Neutrophil (primary cell): Measurements from ENCODE around the gene DSN1.

Source experiments
- H3K27ac ChIP-seq: fragments of 200-600 bp; sonication (generic); 2 replicates; pipeline ENCODE4 v1.5.1; 2016; ENCODE audit warnings: mild to moderate bottlenecking, moderate library complexity
- H3K27me3 ChIP-seq: fragments of 200-600 bp; sonication (generic); 2 replicates; pipeline ENCODE4 v1.6.0; 2016; ENCODE audit warnings: mild to moderate bottlenecking
- H3K36me3 ChIP-seq: fragments of 200-600 bp; sonication (generic); 2 replicates; pipeline ENCODE4 v1.5.1; 2017
- H3K4me1 ChIP-seq, 2 experiments: fragments of 200-600 bp in 1 of 2; sonication (generic) in 1 of 2; 1 replicate in 1 of 2; 2 replicates in 1 of 2; pipeline versions ENCODE4 v1.5.1 to v1.6.1; 2013 to 2016; ENCODE audit warnings: low read depth in 1 of 2, low read length in 1 of 2, mild to moderate bottlenecking in 1 of 2, moderate library complexity in 1 of 2; ENCODE audit not compliant: control insufficient read depth in 1 of 2, insufficient read depth in 1 of 2
- H3K4me3 ChIP-seq, 2 experiments: fragments of 200-600 bp in 1 of 2; sonication (generic) in 1 of 2; 1 replicate in 1 of 2; 2 replicates in 1 of 2; pipeline ENCODE4 v1.5.1; 2013 to 2016; ENCODE audit warnings: low read depth in 1 of 2, low read length in 1 of 2, mild to moderate bottlenecking in 1 of 2, moderate library complexity in 1 of 2
- H3K9me3 ChIP-seq: fragments of 200-600 bp; sonication (generic); 2 replicates; pipeline ENCODE4 v1.5.1; 2016
- CTCF ChIP-seq: fragments of 200-600 bp; sonication (generic); IDR thresholded peaks from 2 replicates; pipeline ENCODE4 v1.5.1; 2016; ENCODE audit warnings: antibody characterized with exemption

DSN1 gene

GRCh38 chr20:36794116-36794474 lies 20.5 kb upstream of the DSN1 start:
- no peaks in the 10 kb centered on the region for H3K4me1 ChIP-seq
- no peaks in the 10 kb centered on the region for H3K36me3 ChIP-seq
- no peaks in the 10 kb centered on the region for H3K27me3 ChIP-seq
- H3K9me3 ChIP-seq = no peaks in the 10 kb centered on the region
- no peak overlapping the region for H3K27ac ChIP-seq
- H3K4me3 ChIP-seq = no peak overlapping the region
- TF ChIP-seq CTCF = no peak

GRCh38 chr20:36793294-36794115 lies 19.9 kb upstream of the DSN1 start:
- Histone ChIP-seq H3K27me3 (no peaks in the 10 kb centered on the region), H3K27ac (no peak overlapping the region), H3K9me3 (no peaks in the 10 kb centered on the region), H3K36me3 (no peaks in the 10 kb centered on the region), H3K4me3 (no peak overlapping the region), H3K4me1 (no peaks in the 10 kb centered on the region)
- TF ChIP-seq CTCF = no peak

- Histone ChIP-seq H3K4me1 (no peaks in the 10 kb centered on the region), H3K27me3 (no peaks in the 10 kb centered on the region), H3K36me3 (no peaks in the 10 kb centered on the region), H3K27ac (no peak overlapping the region), H3K4me3 (no peak overlapping the region), H3K9me3 (no peaks in the 10 kb centered on the region)
- no peak for TF ChIP-seq CTCF
Measured at GRCh38 chr20:36792422-36792821, 18.9 kb upstream of the DSN1 start.

- no peak for TF ChIP-seq CTCF
Measured at GRCh38 chr20:36791862-36792261, 18.3 kb upstream of the DSN1 start.

GRCh38 chr20:36786663-36787062 lies 13.1 kb upstream of the DSN1 start:
- H3K4me3 ChIP-seq = no peak overlapping the region
- H3K9me3 ChIP-seq = no peaks in the 10 kb centered on the region
- H3K27me3 ChIP-seq = no peaks in the 10 kb centered on the region
- H3K27ac ChIP-seq = no peak overlapping the region
- H3K36me3 ChIP-seq = no peaks in the 10 kb centered on the region
- no peak for TF ChIP-seq CTCF
- H3K4me1 ChIP-seq = no peaks in the 10 kb centered on the region

More at GRCh38 chr20:36791862-36792261, 18.3 kb upstream of the DSN1 start:
- Histone ChIP-seq H3K4me1 (no peaks in the 10 kb centered on the region), H3K27ac (no peak overlapping the region), H3K4me3 (no peak overlapping the region), H3K9me3 (no peaks in the 10 kb centered on the region), H3K27me3 (no peaks in the 10 kb centered on the region), H3K36me3 (no peaks in the 10 kb centered on the region)
